ENCODE data around the gene RPP40. TPM values are rescaled to one million over a fixed set of nuclear protein-coding genes. Genes with fewer than 3 reads are reported as not detected.

Gene RPP40
- total and polyA plus RNA-seq, 9 of the 15 experiments (the other 6 are each of a cell fraction or from before 2014, with no cell fraction given) = 22.6 to 114 (median 39.0) TPM

DNA sequence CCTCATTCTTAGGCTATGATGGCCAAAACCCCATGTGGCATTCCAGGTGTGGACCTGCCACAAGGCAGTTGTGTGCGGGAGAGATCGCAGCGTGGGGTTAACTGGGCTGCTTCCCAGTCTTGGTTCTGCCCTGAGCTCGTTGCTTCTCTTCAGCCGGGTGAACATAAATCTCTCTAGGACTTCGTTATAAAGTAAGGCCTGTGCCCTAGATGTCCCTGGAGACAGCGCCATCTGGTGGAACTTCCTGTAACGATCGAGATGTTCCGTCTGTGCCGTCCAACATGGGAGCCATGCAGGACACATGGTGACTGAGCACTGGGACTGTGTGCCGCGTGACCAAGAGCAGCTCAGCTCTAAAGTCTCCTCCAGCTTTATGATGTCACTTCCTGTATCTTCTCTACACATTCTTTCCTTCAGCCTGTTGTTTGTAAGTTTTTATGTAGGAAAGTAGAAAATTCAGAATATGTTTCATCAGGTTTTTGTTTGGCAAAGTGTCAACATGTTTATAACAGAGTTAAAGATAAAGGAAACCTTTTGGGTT is 26.8 kb upstream of the RPP40 start (continued):
- TF ChIP-seq MLLT1 (IDR thresholded peaks at IDR 0.05) (no peak), ZBTB9 (CRISPR knock-in tag; IDR thresholded peaks at IDR 0.05) (no peak), ZNF232 (CRISPR knock-in tag; IDR thresholded peaks at IDR 0.05) (no peak), TBL1XR1 (IDR thresholded peaks at IDR 0.05; ENCODE audit: low read length in 2 of 2) (peak in 1 of 2 experiments; percentile 21; a peak in 1 of 4 replicates), HLTF (IDR thresholded peaks at IDR 0.05) (no peak), ATF2 (CRISPR knock-in tag; IDR thresholded peaks at IDR 0.05) (no peak), FOXP1 (CRISPR knock-in tag; IDR thresholded peaks at IDR 0.05) (no peak), C11orf30 (IDR thresholded peaks at IDR 0.05; ENCODE audit: low read depth) (no peak), ZNF347 (CRISPR knock-in tag; IDR thresholded peaks at IDR 0.05; ENCODE audit: low read depth) (no peak), TCF3 (CRISPR knock-in tag; IDR thresholded peaks at IDR 0.05) (peak; percentile 47; the same call in 1 of the 2 replicates), HMGN3 (IDR thresholded peaks at IDR 0.05; ENCODE audit: borderline replicate concordance, extremely low read depth, insufficient read length, low read depth, low read length) (no peak)
- TF ChIP-seq, protein P1, sequence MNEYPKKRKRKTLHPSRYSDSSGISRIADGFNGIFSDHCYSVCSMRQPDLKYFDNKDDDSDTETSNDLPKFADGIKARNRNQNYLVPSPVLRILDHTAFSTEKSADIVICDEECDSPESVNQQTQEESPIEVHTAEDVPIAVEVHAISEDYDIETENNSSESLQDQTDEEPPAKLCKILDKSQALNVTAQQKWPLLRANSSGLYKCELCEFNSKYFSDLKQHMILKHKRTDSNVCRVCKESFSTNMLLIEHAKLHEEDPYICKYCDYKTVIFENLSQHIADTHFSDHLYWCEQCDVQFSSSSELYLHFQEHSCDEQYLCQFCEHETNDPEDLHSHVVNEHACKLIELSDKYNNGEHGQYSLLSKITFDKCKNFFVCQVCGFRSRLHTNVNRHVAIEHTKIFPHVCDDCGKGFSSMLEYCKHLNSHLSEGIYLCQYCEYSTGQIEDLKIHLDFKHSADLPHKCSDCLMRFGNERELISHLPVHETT (CRISPR knock-in tag; conservative IDR thresholded peaks at IDR 0.05 in 1 of 2, IDR thresholded peaks at IDR 0.05 in 1 of 2) = peak in 1 of 2 experiments; percentile 60; a peak in 1 of 4 replicates

Measured in K562 (cell line).